Neural progenitor cell (in vitro differentiated cells): Measurements from ENCODE around the gene CAMSAP3. TPM values are rescaled to one million over a fixed set of nuclear protein-coding genes. Genes with fewer than 3 reads are reported as not detected.

Experiments used
- DNase-seq: peaks from one replicate; pipeline ENCODE4 v3.0.0-alpha.2; 2016; ENCODE audit warnings: low spot score
- H2AFZ ChIP-seq: fragments of 200-600 bp; sonication (generic); replicated peaks from 2 replicates; pipeline ENCODE4 v1.6.1; 2016; ENCODE audit warnings: antibody characterized with exemption
- H3F3A ChIP-seq: fragments of 200-600 bp; sonication (generic); 2 replicates; pipeline ENCODE4 v1.6.1; 2016; ENCODE audit warnings: antibody characterized with exemption, low read depth
- H3K27ac ChIP-seq: fragments of 200-600 bp; sonication (generic); 2 replicates; pipeline ENCODE4 v1.5.1; 2016; ENCODE audit warnings: mild to moderate bottlenecking
- H3K27me3 ChIP-seq: fragments of 200-600 bp; sonication (generic); 2 replicates; pipeline ENCODE4 v1.6.1; 2016; ENCODE audit warnings: mild to moderate bottlenecking, moderate library complexity
- H3K36me3 ChIP-seq: fragments of 200-600 bp; sonication (generic); 2 replicates; pipeline ENCODE4 v1.5.1; 2016
- H3K4me1 ChIP-seq: fragments of 200-600 bp; sonication (generic); 2 replicates; pipeline ENCODE4 v1.6.1; 2016; ENCODE audit warnings: mixed run types
- H3K4me2 ChIP-seq: fragments of 200-600 bp; sonication (generic); 2 replicates; pipeline ENCODE4 v1.6.1; 2016
- H3K4me3 ChIP-seq: fragments of 200-600 bp; sonication (generic); 2 replicates; pipeline ENCODE4 v1.5.1; 2016
- H3K79me2 ChIP-seq: fragments of 200-600 bp; sonication (generic); 2 replicates; pipeline ENCODE4 v1.6.1; 2016; ENCODE audit warnings: low read depth
- H3K9ac ChIP-seq: fragments of 200-600 bp; sonication (generic); 2 replicates; pipeline ENCODE4 v1.6.1; 2016
- H3K9me3 ChIP-seq: fragments of 200-600 bp; sonication (generic); 2 replicates; pipeline ENCODE4 v1.5.1; 2016; ENCODE audit warnings: low read depth
- H4K20me1 ChIP-seq: fragments of 200-600 bp; sonication (generic); 2 replicates; pipeline ENCODE4 v1.6.1; 2016; ENCODE audit warnings: low read depth
- H3K27ac Mint-ChIP-seq: 3 replicates; pipeline ENCODE4 v1.8.0; 2021; ENCODE audit warnings: mixed read lengths
- H3K27me3 Mint-ChIP-seq: 2 replicates; pipeline ENCODE4 v1.8.0; 2022; ENCODE audit warnings: low read depth, mild to moderate bottlenecking, inconsistent platforms, moderate library complexity, mixed read lengths; ENCODE audit not compliant: insufficient read depth
- H3K36me3 Mint-ChIP-seq: 3 replicates; pipeline ENCODE4 v1.8.0; 2021; ENCODE audit warnings: mixed read lengths
- H3K4me1 Mint-ChIP-seq: 3 replicates; pipeline ENCODE4 v1.8.0; 2021; ENCODE audit warnings: mixed read lengths
- H3K4me3 Mint-ChIP-seq: 3 replicates; pipeline ENCODE4 v1.8.0; 2021; ENCODE audit warnings: mild to moderate bottlenecking, moderate library complexity, mixed read lengths
- H3K9me3 Mint-ChIP-seq: 3 replicates; pipeline ENCODE4 v1.8.0; 2020; ENCODE audit warnings: mixed read lengths
- EZH2 ChIP-seq: fragments of 200-600 bp; sonication (generic); IDR thresholded peaks from 2 replicates; pipeline ENCODE4 v1.6.1; 2017; ENCODE audit warnings: antibody characterized with exemption, mild to moderate bottlenecking, moderate library complexity
- EZH2phosphoT487 ChIP-seq: fragments of 200-600 bp; sonication (generic); IDR thresholded peaks from 2 replicates; pipeline ENCODE4 v1.6.1; 2017; ENCODE audit warnings: antibody characterized with exemption
- total RNA-seq: library from RNA; depleted of rRNA; stranded (reverse); fragments of >200 nt; gene quantifications from 2 replicates; pipeline ENCODE4 v1.2.3, GENCODE V29; 2015; ENCODE audit warnings: low replicate concordance
- TF ChIP-seq, protein P1 (sequence below): fragments of 200-600 bp; sonication (generic); IDR thresholded peaks from 2 replicates; pipeline ENCODE4 v1.5.1; 2017; ENCODE audit warnings: antibody characterized with exemption, mild to moderate bottlenecking

Gene CAMSAP3
- total RNA-seq, 1 donor from 2014 or later: 2.7 TPM

DNA sequence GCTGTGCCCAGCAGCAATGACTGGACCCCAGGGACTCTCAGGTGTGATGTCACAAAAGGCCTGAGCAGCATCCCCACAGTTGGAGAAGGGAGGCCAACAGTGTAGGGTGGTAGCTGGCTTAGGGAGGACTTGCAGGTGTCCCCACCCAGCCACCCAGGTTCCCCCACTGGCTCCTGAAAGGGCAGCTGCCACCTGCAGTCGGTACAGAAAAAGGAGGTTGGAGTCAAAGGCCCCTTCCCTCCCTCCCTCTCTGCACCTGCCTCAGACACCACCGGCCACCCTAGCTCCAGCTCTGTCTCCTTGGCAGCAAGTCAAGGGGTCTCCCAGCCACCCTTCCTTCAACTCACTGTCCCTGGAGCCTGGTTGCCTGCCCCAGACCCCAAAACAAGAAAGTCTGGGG is 38.0 kb downstream of the CAMSAP3 start, which contains the start of gene PCP2:
PCP2 (minus strand) TSS at position 22 of the 400 bp plus-strand sequence. CDS start 262 bp downstream, outside the sequence.
- no peak within 1 kb of the TSS for H3K9ac ChIP-seq
- no peaks in the 10 kb centered on the region for H3K9me3 ChIP-seq
- Mint-ChIP-seq H3K9me3 (no peaks in the 10 kb centered on the region), H3K4me3 (peak within 1 kb of the TSS; percentile 3), H3K27ac (peak within 1 kb of the TSS; percentile 53), H3K4me1 (peaks cover 23% of the 10 kb centered on the region), H3K36me3 (peaks cover 6% of the 10 kb centered on the region), H3K27me3 (peaks cover 16% of the 10 kb centered on the region)
- peaks cover 5% of the 10 kb centered on the region for H3K4me1 ChIP-seq
- TF ChIP-seq, protein P1, sequence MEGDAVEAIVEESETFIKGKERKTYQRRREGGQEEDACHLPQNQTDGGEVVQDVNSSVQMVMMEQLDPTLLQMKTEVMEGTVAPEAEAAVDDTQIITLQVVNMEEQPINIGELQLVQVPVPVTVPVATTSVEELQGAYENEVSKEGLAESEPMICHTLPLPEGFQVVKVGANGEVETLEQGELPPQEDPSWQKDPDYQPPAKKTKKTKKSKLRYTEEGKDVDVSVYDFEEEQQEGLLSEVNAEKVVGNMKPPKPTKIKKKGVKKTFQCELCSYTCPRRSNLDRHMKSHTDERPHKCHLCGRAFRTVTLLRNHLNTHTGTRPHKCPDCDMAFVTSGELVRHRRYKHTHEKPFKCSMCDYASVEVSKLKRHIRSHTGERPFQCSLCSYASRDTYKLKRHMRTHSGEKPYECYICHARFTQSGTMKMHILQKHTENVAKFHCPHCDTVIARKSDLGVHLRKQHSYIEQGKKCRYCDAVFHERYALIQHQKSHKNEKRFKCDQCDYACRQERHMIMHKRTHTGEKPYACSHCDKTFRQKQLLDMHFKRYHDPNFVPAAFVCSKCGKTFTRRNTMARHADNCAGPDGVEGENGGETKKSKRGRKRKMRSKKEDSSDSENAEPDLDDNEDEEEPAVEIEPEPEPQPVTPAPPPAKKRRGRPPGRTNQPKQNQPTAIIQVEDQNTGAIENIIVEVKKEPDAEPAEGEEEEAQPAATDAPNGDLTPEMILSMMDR: no peak
- TF ChIP-seq EZH2 (no peak), EZH2phosphoT487 (no peak)
- no peaks in the 10 kb centered on the region for H3K36me3 ChIP-seq
- no peak within 1 kb of the TSS for H3K27ac ChIP-seq
- peaks cover 32% of the 10 kb centered on the region for H3K79me2 ChIP-seq
- H3K4me2 ChIP-seq: no peak within 1 kb of the TSS
- peaks cover 26% of the 10 kb centered on the region for H3K27me3 ChIP-seq
- no peak within 1 kb of the TSS for H3K4me3 ChIP-seq
- no peak within 1 kb of the TSS for H2AFZ ChIP-seq
- no peaks in the 10 kb centered on the region for H4K20me1 ChIP-seq
- no peak for DNase-seq
- H3F3A ChIP-seq: peaks cover 12% of the 10 kb centered on the region

DNA sequence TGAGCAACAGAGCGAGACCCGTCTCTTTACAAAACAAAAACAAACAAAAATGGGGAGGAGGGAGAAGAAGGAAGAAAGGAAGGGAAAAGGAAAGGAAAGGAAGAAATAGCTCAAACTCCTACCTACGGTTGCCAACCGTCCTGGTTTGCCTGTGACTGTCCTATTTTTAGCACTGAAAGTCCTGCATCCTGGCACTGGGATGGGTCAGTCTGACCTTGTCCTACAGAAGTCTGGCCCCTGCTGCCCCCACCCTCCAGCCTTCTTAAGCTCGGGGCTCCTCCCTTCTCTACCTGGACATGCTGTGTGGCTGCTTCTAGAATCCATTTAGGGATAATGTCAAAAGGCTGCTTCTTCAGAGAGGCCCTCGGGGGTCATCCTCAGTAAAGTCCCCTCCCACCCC is 40.0 kb downstream of the CAMSAP3 start:
- Mint-ChIP-seq H3K9me3 (no peaks in the 10 kb centered on the region), H3K27me3 (peaks cover 23% of the 10 kb centered on the region)

DNA sequence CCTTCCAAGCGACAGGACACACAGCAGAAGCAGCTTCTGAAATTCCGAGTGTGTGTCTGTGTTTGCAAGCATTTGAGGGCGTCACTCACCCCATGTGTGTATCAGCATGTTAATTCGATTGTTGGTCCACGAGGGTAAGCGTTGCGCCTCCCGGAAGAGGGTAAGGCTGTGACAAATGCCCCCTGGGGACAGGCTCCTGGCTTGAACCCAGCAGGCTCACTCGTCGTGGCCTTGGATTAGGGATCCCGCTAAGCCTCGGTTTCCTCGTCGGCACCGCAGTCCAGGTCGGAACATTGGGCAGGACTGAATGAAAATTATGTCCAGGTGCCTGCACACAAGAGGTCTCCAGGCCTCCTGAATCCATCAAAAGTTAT is 40.6 kb downstream of the CAMSAP3 start:
- no peak for DNase-seq
- no peak overlapping the region for H3K27ac ChIP-seq
- no peaks in the 10 kb centered on the region for H3K9me3 ChIP-seq
- no peaks in the 10 kb centered on the region for H3K36me3 ChIP-seq
- H3K9me3 Mint-ChIP-seq: no peaks in the 10 kb centered on the region
- no peaks in the 10 kb centered on the region for H3K4me1 Mint-ChIP-seq
- peak overlapping the region; percentile 60 for H2AFZ ChIP-seq
- H3K27me3 ChIP-seq: peaks cover 26% of the 10 kb centered on the region
- H3K4me2 ChIP-seq: peak overlapping the region; percentile 84
- no peak overlapping the region for H3K27ac Mint-ChIP-seq
- peak overlapping the region; percentile 63 for H3K4me3 ChIP-seq
- peaks cover 9% of the 10 kb centered on the region for H3K79me2 ChIP-seq
- TF ChIP-seq EZH2phosphoT487 (no peak), EZH2 (no peak)
- TF ChIP-seq, protein P1: no peak
- H3K36me3 Mint-ChIP-seq: no peaks in the 10 kb centered on the region
- H4K20me1 ChIP-seq: no peaks in the 10 kb centered on the region
- no peak overlapping the region for H3K9ac ChIP-seq
- peaks cover 22% of the 10 kb centered on the region for H3F3A ChIP-seq
- no peaks in the 10 kb centered on the region for H3K4me1 ChIP-seq
- peaks cover 22% of the 10 kb centered on the region for H3K27me3 Mint-ChIP-seq
- peak overlapping the region; percentile 42 for H3K4me3 Mint-ChIP-seq

More for the DNA sequence above, 40.0 kb downstream of the CAMSAP3 start:
- H3K4me2 ChIP-seq: no peak overlapping the region
- H3K36me3 ChIP-seq: no peaks in the 10 kb centered on the region
- H3K27ac ChIP-seq: no peak overlapping the region
- H3F3A ChIP-seq: peaks cover 22% of the 10 kb centered on the region
- H3K4me1 ChIP-seq: peaks cover 1% of the 10 kb centered on the region
- Mint-ChIP-seq H3K27ac (no peak overlapping the region), H3K4me1 (peaks cover 4% of the 10 kb centered on the region), H3K4me3 (peak overlapping the region; percentile 42), H3K36me3 (no peaks in the 10 kb centered on the region)
- no peak overlapping the region for H3K4me3 ChIP-seq
- H3K79me2 ChIP-seq: peaks cover 15% of the 10 kb centered on the region
- H2AFZ ChIP-seq: no peak overlapping the region
- H4K20me1 ChIP-seq: no peaks in the 10 kb centered on the region
- H3K9ac ChIP-seq: no peak overlapping the region
- peaks cover 26% of the 10 kb centered on the region for H3K27me3 ChIP-seq
- no peak for DNase-seq
- TF ChIP-seq EZH2phosphoT487 (no peak), EZH2 (no peak)
- TF ChIP-seq, protein P1: no peak
- no peaks in the 10 kb centered on the region for H3K9me3 ChIP-seq
